Heart left ventricle (tissue), 16 donors: ENCODE measurements around the gene KLHL26. TPM values are rescaled to one million over a fixed set of nuclear protein-coding genes. Genes with fewer than 3 reads are reported as not detected.

ENCODE experiments used
- ATAC-seq, 4 donors: fragments of 200-7000 bp; cut with Tn5 transposase; one replicate each; pipeline ENCODE4 v1.9.1; 2020 to 2022; ENCODE audit warnings: moderate library complexity in 4 of 4, mild to moderate bottlenecking in 3 of 4, moderate number of reproducible peaks in 1 of 4
- DNase-seq, 5 donors: peaks; one replicate each; pipeline ENCODE4 v3.0.0-alpha.2; 2020
- H3K27ac ChIP-seq, 12 donors: fragments of 200-600 bp; sonication (generic) in 4 of 12; one replicate each; pipeline versions ENCODE4 v1.5.0 to v1.8.0; 2016 to 2022; ENCODE audit warnings: mild to moderate bottlenecking in 2 of 12
- H3K27me3 ChIP-seq, 9 donors: fragments of 200-600 bp; sonication (generic) in 2 of 9; one replicate each; pipeline versions ENCODE4 v1.5.1 to v1.8.0; 2016 to 2022; ENCODE audit warnings: mild to moderate bottlenecking in 3 of 9
- H3K36me3 ChIP-seq, 9 donors: fragments of 200-600 bp; sonication (generic) in 2 of 9; one replicate each; pipeline versions ENCODE4 v1.5.0 to v1.8.0; 2018 to 2022; ENCODE audit warnings: mild to moderate bottlenecking in 2 of 9
- H3K4me1 ChIP-seq, 12 donors: fragments of 200-600 bp; sonication (generic) in 4 of 12; one replicate each; pipeline versions ENCODE4 v1.5.0 to v1.8.0; 2016 to 2022; ENCODE audit warnings: mild to moderate bottlenecking in 3 of 12
- H3K4me3 ChIP-seq, 12 donors: fragments of 200-600 bp; sonication (generic) in 4 of 12; one replicate each; pipeline versions ENCODE4 v1.5.0 to v1.8.0; 2017 to 2022; ENCODE audit warnings: mild to moderate bottlenecking in 9 of 12, moderate library complexity in 4 of 12
- H3K9me3 ChIP-seq, 12 donors: fragments of 200-600 bp; sonication (generic) in 4 of 12; one replicate each; pipeline versions ENCODE4 v1.5.0 to v1.8.0; 2016 to 2022; ENCODE audit warnings: mild to moderate bottlenecking in 1 of 12
- CTCF ChIP-seq, 12 donors: fragments of 200-600 bp; sonication (generic) in 4 of 12; IDR thresholded peaks; one replicate each; pipeline versions ENCODE4 v1.5.0 to v1.8.0; 2018 to 2022; ENCODE audit warnings: antibody characterized with exemption in 12 of 12, mild to moderate bottlenecking in 5 of 12
- POLR2A ChIP-seq, 2 donors: fragments of 450-650 bp; IDR thresholded peaks; one replicate each; pipeline ENCODE4 v1.6.1; 2017; ENCODE audit warnings: antibody characterized with exemption in 2 of 2, mild to moderate bottlenecking in 2 of 2, moderate library complexity in 2 of 2
- WGBS, 4 donors: extraction: QIAGEN DNeasy Blood & Tissue Kit in 2 of 4; methylation state at CpG; one replicate each; pipeline versions ENCODE4 v1.1.5 to v1.1.7; 2013 to 2018; 5-methylcytosine and 5-hydroxymethylcytosine counted together
- intact Hi-C, 10 donors: fragments of 100-400 bp; cut with DNase I; formaldehyde crosslinking; loops; one replicate each; pipeline versions ENCODE4 v1.11.1 to v1.14.2; 2022
- polyA plus RNA-seq, 2 donors: library from polyadenylated mRNA; stranded (reverse); fragments of 200-250 nt; gene quantifications; one replicate each; pipeline ENCODE4 v1.2.3, GENCODE V29; 2013
- total RNA-seq, 9 donors: library from RNA; depleted of rRNA in 2 of 9; stranded (reverse); fragments of >200 nt in 2 of 9; fragmentation: NEBNext Ultra II Directional in 3 of 9; extraction: Animal tissue kit (Norgen Biotek cat#: 25700) in 3 of 9; gene quantifications; one replicate each; pipeline versions ENCODE4 v1.1.0 to v1.2.4, GENCODE V29; 2016 to 2023
- donor health status: ischemic (EF 13 %, LVEDD 7.1; RV severe dilation, severe dysfunction).
- donor health status: healthy with polysubstance abuse.
- donor health status: DM: no; HTN: yes; CAD: no.
- donor health status: DM: no; HTN: no; CAD: no.
- donor health status: ischemic (EF 25% LVEDD 6.9; RV normal size, moderate dysfunction).
- donor health status: ischemic (EF 25% LVEDD 5.7; RV mildly dilated, moderate dysfunction).
- donor health status: healthy.
- donor health status: DM: yes; HTN: yes; CAD: no.
- donor health status: ischemic (EF 35%, LVEDD 5.7; RV mildly dilated, moderate dysfunction).
- donor health status: nonischemic (EF 11% LVEDD 7.7; RV severe dilation, severe dysfunction).
- donor health status: DM: yes; HTN: yes; CAD: no.
- donor health status: PGD.
- donor health status: ischemic (EF 29% LVEDD 5.4; RV normal size, mild dysfunction).
- donor health status: nonischemic (EF 23%, LVEDD 6.1; RV moderate dilation, normal function).

The KLHL26 gene
- total and polyA plus RNA-seq, 11 donors: 2.8 to 11.4 (median 5.8) TPM

DNA sequence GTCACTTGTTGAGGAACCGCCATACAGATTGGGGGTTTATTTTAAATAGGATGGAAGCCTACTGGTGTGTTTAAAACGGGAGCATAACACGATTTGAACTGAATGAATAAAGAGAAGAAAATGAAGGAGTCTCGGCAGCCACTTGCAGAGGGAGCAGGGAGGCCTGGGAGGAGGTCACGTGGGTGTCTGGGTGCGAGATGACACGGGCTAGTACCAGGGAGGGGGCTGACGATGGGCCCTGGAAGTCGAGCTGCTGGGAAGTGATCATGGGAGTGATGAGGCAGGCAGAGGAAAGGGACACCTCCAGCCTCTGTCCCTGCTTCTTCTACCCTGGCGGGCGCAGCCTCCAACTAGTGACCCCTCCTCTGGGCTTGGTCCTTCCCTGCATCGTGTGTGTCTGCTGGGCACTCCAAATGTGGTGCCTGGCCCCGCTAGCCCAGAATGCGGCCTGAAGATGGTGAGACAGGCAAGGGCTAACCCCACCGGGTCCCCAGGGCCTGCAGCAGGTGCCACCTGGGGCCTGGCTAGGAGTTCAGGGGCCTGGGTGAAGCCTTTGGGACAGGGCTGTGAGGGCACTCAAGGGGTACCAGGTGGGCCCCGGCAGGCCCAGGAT is 82.1 kb downstream of the KLHL26 start:
- H3K4me1 ChIP-seq: peaks cover 0 to 19% (median 4%) of the 10 kb centered on the region in 12 donors
- no peaks in the 10 kb centered on the region for H3K9me3 ChIP-seq
- no peak for ATAC-seq
- intact Hi-C loops: no loop called here
- DNase-seq: no peak
- H3K27me3 ChIP-seq: no peaks in the 10 kb centered on the region
- peaks cover 0 to 7% (median 0%) of the 10 kb centered on the region in 9 donors for H3K36me3 ChIP-seq
- H3K4me3 ChIP-seq: no peak overlapping the region
- no peak overlapping the region for H3K27ac ChIP-seq
- TF ChIP-seq CTCF (IDR thresholded peaks at IDR 0.05) (no peak), POLR2A (IDR thresholded peaks at IDR 0.05) (no peak)
- 87 to 89% (median 88%) methylated on average over 16 of the region's 16 CpGs for WGBS, 4 donors

GRCh38 chr19:18719541-18719940 is 82.7 kb downstream of the KLHL26 start:
- peak in 3 of 4 donors; percentile 8 to 50 (median 33) for ATAC-seq
- intact Hi-C loops: no loop called here

More at GRCh38 chr19:18719541-18719940, 82.7 kb downstream of the KLHL26 start:
- 59 to 66% (median 63%) methylated on average over 12 to 25 of the region's 25 CpGs for WGBS, 4 donors
- TF ChIP-seq POLR2A (IDR thresholded peaks at IDR 0.05): no peak
- H3K27ac ChIP-seq: peak overlapping the region in 1 of 12 donors; percentile 8
- DNase-seq: no peak
- peaks cover 0 to 18% (median 4%) of the 10 kb centered on the region in 12 donors for H3K4me1 ChIP-seq
- no peaks in the 10 kb centered on the region for H3K27me3 ChIP-seq
- H3K4me3 ChIP-seq: no peak overlapping the region
- H3K9me3 ChIP-seq: no peaks in the 10 kb centered on the region
- H3K36me3 ChIP-seq: peaks cover 0 to 7% (median 0%) of the 10 kb centered on the region in 9 donors

Other genes with a start within 250 kb of the KLHL26 start
- 10 to 100 TPM in 2 of 9 donors, 1 to 10 TPM in 6, under 1 TPM in 1; 0.83 to 33.0 (median 3.1) TPM for gene LRRC25, start 239.4 kb upstream of the KLHL26 start, total RNA-seq
- 1 to 10 TPM in 1 of 2 donors, under 1 TPM in 1; 0.88 to 2.8 TPM for gene LRRC25, start 239.4 kb upstream of the KLHL26 start, polyA plus RNA-seq
- 10 to 100 TPM; 23.5 to 89.8 (median 29.4) TPM for gene SSBP4, start 217.6 kb upstream of the KLHL26 start, total RNA-seq
- 10 to 100 TPM; 29.1 to 37.3 TPM for gene SSBP4, start 217.6 kb upstream of the KLHL26 start, polyA plus RNA-seq
- 10 to 100 TPM; 17.6 to 60.6 (median 24.0) TPM for gene ISYNA1, start 198.9 kb upstream of the KLHL26 start, total RNA-seq
- 10 to 100 TPM; 14.0 to 52.6 TPM for gene ISYNA1, start 198.9 kb upstream of the KLHL26 start, polyA plus RNA-seq
- 10 to 100 TPM in 4 of 9 donors, 1 to 10 TPM in 5; 5.9 to 17.8 (median 9.1) TPM for gene ELL, start 115.0 kb upstream of the KLHL26 start, total RNA-seq
- 1 to 10 TPM; 6.2 to 7.3 TPM for gene ELL, start 115.0 kb upstream of the KLHL26 start, polyA plus RNA-seq
- gene FKBP8, start 93.5 kb upstream of the KLHL26 start, total RNA-seq: 100 to 1,000 TPM; 136 to 353 (median 157) TPM
- gene FKBP8, start 93.5 kb upstream of the KLHL26 start, polyA plus RNA-seq: 100 to 1,000 TPM; 142 to 270 TPM
- gene KXD1, start 79.2 kb upstream of the KLHL26 start, total RNA-seq: 100 to 1,000 TPM in 1 of 9 donors, 10 to 100 TPM in 8; 36.1 to 116 (median 46.7) TPM
- 100 to 1,000 TPM in 1 of 2 donors, 10 to 100 TPM in 1; 36.9 to 106 TPM for gene KXD1, start 79.2 kb upstream of the KLHL26 start, polyA plus RNA-seq
- gene UBA52, start 65.2 kb upstream of the KLHL26 start, total RNA-seq: 100 to 1,000 TPM; 336 to 944 (median 761) TPM
- gene UBA52, start 65.2 kb upstream of the KLHL26 start, polyA plus RNA-seq: 100 to 1,000 TPM; 675 to 716 TPM
- gene REX1BD, start 48.2 kb upstream of the KLHL26 start, total RNA-seq: 100 to 1,000 TPM in 2 of 9 donors, 10 to 100 TPM in 7; 42.9 to 205 (median 68.2) TPM
- 100 to 1,000 TPM in 1 of 2 donors, 10 to 100 TPM in 1; 46.8 to 101 TPM for gene REX1BD, start 48.2 kb upstream of the KLHL26 start, polyA plus RNA-seq
- 10 to 100 TPM in 4 of 9 donors, 1 to 10 TPM in 5; 2.8 to 60.5 (median 9.9) TPM for gene CRLF1, start 30.2 kb upstream of the KLHL26 start, total RNA-seq
- gene CRLF1, start 30.2 kb upstream of the KLHL26 start, polyA plus RNA-seq: 10 to 100 TPM; 50.2 to 64.0 TPM
- gene TMEM59L, start 24.2 kb upstream of the KLHL26 start, total RNA-seq: 1 to 10 TPM in 5 of 9 donors, under 1 TPM in 4; 0.50 to 4.6 (median 1.1) TPM
- gene TMEM59L, start 24.2 kb upstream of the KLHL26 start, polyA plus RNA-seq: 1 to 10 TPM; 1.5 to 5.1 TPM
- gene CRTC1, start 46.7 kb downstream of the KLHL26 start, total RNA-seq: 10 to 100 TPM in 2 of 9 donors, 1 to 10 TPM in 7; 3.8 to 10.2 (median 8.2) TPM
- gene CRTC1, start 46.7 kb downstream of the KLHL26 start, polyA plus RNA-seq: 1 to 10 TPM; 4.4 to 6.4 TPM
- 1 to 10 TPM in 3 of 9 donors, under 1 TPM in 5, not detected in 1; 0.16 to 2.7 (median 0.60) TPM for gene COMP, start 154.3 kb downstream of the KLHL26 start, total RNA-seq
- gene COMP, start 154.3 kb downstream of the KLHL26 start, polyA plus RNA-seq: under 1 TPM; 0.11 to 0.53 TPM
- gene UPF1, start 194.9 kb downstream of the KLHL26 start, total RNA-seq: 10 to 100 TPM; 27.5 to 84.4 (median 40.2) TPM
- gene UPF1, start 194.9 kb downstream of the KLHL26 start, polyA plus RNA-seq: 10 to 100 TPM; 33.4 to 34.3 TPM